ENCODE results near the gene ANKLE2.

DNA sequence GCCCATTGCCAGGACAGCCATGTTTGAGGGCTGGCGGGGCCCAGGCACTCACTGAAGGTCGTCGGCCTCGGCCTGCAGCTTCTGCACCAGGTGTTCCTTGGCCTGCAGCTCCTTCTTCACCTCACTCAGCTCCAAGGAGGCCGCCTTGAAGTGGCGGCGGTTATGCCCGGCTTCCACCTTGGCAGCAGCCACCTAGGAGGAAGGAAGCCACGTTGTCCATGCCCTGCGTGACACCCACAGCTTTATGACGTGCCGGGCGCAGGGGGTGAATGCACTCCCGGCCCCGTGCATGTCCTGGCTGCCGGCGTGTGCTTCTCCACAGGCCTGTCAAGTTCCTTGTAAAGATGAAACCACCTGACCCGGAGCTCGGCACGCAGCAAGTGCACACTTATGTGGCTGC lies 16.0 kb upstream of the ANKLE2 start:
- TF ChIP-seq, protein P1, sequence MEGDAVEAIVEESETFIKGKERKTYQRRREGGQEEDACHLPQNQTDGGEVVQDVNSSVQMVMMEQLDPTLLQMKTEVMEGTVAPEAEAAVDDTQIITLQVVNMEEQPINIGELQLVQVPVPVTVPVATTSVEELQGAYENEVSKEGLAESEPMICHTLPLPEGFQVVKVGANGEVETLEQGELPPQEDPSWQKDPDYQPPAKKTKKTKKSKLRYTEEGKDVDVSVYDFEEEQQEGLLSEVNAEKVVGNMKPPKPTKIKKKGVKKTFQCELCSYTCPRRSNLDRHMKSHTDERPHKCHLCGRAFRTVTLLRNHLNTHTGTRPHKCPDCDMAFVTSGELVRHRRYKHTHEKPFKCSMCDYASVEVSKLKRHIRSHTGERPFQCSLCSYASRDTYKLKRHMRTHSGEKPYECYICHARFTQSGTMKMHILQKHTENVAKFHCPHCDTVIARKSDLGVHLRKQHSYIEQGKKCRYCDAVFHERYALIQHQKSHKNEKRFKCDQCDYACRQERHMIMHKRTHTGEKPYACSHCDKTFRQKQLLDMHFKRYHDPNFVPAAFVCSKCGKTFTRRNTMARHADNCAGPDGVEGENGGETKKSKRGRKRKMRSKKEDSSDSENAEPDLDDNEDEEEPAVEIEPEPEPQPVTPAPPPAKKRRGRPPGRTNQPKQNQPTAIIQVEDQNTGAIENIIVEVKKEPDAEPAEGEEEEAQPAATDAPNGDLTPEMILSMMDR (IDR thresholded peaks at IDR 0.05 in 8 of 11, conservative IDR thresholded peaks at IDR 0.05 in 3 of 11): no peak
- TF ChIP-seq POLR2A (IDR thresholded peaks at IDR 0.05) (no peak), POLR2AphosphoS5 (IDR thresholded peaks at IDR 0.05) (no peak)

Measured in spleen (tissue), 7 donors.